ENCODE data around the gene OAT. TPM values are rescaled to one million over a fixed set of nuclear protein-coding genes. Genes with fewer than 3 reads are reported as not detected.
"Not testable (repeated sequence)": the region's sequence is repeated elsewhere in the genome, so short reads cannot be mapped to it uniquely, and the experiment has no call there.

OAT gene
- total RNA-seq, 2 experiments from 2014 or later = 36.5 to 39.6 TPM

DNA sequence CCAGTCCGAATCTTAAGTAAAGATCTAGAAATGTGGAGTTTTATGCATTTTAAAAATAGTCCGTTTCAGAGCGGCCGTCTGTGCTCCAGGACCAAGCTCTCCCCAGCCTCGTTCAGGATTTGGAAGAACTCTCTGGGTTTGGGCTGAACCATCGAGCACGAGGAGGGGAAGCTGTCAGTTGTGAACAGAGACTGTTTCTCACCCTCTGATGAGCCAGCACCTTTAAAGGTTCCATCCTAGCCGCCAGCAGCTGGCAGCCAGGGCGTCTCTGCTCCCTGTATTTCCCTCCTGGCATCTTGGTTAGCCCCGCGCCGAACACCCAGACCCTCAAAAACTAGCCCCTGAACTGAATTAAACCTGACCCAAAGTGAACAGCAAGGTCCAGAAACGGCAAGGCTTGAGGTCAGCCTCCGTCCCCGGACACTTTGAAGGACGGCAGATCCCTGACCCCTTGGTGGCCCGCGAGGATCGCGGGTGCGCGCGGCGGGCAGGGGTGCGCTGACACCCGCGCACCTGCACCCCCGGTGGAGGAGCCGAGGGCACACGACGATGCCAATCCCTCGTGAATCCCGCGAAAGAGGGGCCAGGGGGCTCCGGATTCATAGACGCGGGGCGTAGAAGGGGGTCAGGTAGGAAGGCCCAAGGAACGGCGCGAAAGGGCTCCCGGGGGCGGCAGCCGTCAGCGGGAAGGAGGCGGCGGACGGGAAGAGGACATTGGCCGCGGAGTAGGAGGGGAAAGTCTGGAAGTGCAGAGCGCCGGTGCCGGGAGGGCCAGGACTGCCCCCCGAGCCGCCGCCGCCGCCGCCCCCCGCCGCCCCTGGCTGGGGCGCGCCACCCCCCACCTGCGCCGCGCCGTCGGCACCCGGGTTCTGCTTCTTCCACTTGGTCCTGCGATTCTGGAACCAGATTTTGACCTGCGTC, 28.4 kb upstream of the OAT start:
- Mint-ChIP-seq H3K27ac (no peak overlapping the region), H3K4me3 (no peak overlapping the region), H3K9me3 (ENCODE audit: low read depth) (no peaks in the 10 kb centered on the region), H3K27me3 (peaks cover 64% of the 10 kb centered on the region), H3K4me1 (peaks cover 17% of the 10 kb centered on the region), H3K36me3 (ENCODE audit: low read depth) (no peaks in the 10 kb centered on the region)
- DNase-seq = no peak
- intact Hi-C loops (cut with DNase I, micrococcal nuclease) = loop anchor here in 1 of 2 experiments (10.0 kb wide), 1 partner anchor 1302 kb away; the partner anchor contains the start of gene HMX2
- ChIA-PET POLR2A (no interaction called here), CTCF (interaction anchor here (0.6 kb wide), 1 partner anchor 449 kb away, joined by 3 read pairs; no protein-coding TSS in a partner anchor)
- ATAC-seq = no peak

DNA sequence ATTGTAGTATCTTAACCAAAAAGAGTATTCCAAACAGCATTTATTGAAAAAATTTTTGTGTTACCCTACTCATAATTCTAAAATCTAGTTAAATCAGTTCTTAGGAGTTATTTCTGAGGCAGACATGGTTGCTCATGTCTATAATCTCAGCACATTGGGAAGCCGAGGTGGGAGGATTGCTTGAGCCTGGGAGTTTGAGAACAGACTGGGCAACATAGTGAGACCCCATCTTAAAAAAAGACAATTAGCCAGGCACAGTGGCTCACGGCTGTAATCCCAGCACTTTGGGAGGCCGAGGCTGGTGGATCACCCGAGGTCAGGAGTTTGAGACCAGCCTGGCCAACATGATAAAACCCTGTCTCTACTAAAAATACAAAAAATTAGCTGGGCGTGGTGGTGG, 23.0 kb upstream of the OAT start:
- intact Hi-C loops (cut with DNase I, micrococcal nuclease) = loop anchor here in 1 of 2 experiments (10.0 kb wide), 1 partner anchor 1297 kb away; the partner anchor contains the start of gene HMX2
- H3K4me1 Mint-ChIP-seq; DNase-seq; H3K9me3 Mint-ChIP-seq (ENCODE audit: low read depth); H3K36me3 Mint-ChIP-seq (ENCODE audit: low read depth); ATAC-seq; H3K27ac Mint-ChIP-seq; H3K4me3 Mint-ChIP-seq; POLR2A ChIA-PET: not testable (repeated sequence)
- peaks cover 28% of the 10 kb centered on the region for H3K27me3 Mint-ChIP-seq
- CTCF ChIA-PET = interaction anchor here (0.6 kb wide), 1 partner anchor 1441 kb away, joined by 3 read pairs; no protein-coding TSS in a partner anchor

DNA sequence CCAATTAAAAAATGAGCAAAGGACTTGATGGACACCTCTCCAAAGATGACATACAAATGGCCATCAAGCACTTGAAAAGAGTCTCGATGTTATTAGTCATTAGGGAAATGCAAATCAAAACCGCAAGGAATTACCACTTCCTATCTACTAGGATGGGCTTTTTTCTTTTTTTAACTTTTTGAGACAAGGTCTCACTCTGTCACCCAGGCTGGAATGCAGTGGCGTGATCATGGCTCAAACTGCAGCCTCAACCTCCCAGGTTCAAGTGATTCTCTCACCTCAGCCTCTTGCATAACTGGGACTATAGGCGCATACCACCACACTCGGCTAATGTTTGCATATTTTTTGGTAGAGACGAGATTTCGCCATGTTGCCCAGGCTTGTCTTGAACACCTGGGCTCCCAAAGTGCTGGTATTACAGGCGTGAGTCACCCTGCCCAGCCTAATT, 17.5 kb upstream of the OAT start:
- H3K9me3 Mint-ChIP-seq (ENCODE audit: low read depth) = no peaks in the 10 kb centered on the region
- intact Hi-C loops (cut with DNase I, micrococcal nuclease) = no loop called here
- no peak overlapping the region for H3K27ac Mint-ChIP-seq
- DNase-seq (no peak), ATAC-seq (no peak)
- POLR2A ChIA-PET = no interaction called here
- peaks cover 4% of the 10 kb centered on the region for H3K27me3 Mint-ChIP-seq
- H3K4me1 Mint-ChIP-seq = no peaks in the 10 kb centered on the region
- H3K4me3 Mint-ChIP-seq = no peak overlapping the region
- CTCF ChIA-PET = no interaction called here
- H3K36me3 Mint-ChIP-seq (ENCODE audit: low read depth) = no peaks in the 10 kb centered on the region

DNA sequence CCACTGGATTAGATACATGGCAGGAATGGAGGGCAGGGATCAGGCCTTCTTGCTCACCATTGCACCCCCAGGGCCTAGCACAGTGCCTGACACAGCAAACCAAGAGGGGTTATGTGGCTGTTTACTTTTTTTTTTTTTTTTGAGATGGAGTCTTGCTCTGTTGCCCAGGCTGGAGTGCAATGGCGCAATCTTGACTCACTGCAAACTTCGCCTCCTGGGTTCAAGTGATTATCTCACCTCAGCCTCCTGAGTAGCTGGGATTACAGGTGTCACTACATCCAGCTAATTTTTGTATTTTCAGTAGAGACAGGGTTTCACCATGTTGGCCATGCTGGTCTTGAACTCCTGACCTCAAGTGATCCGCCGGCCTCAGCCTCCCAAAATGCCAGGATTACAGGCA, 17.0 kb upstream of the OAT start:
- ATAC-seq, CTCF ChIA-PET, H3K27me3 Mint-ChIP-seq: not testable (repeated sequence)

DNA sequence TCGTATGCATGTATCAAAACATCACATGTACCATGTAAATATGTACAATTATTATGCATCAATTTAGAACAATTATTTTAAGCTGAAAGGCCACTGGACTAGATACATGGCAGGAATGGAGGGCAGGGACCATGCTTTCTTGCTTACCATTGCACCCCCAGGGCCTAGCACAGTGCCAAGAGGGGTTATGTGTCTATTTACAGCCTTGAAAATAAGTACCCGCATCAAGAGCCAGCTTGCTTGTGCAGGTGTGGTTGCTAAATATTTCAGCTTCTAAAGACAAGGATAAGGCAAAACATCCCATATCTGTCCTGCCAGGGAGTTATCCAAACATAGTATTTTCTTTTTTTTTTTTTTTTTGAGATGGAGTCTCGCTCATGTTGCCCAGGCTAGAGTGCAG, 14.7 kb upstream of the OAT start:
- CTCF ChIA-PET = interaction anchor here (0.6 kb wide), 2 partner anchors 488 to 601 kb away, joined by 3 read pairs; no protein-coding TSS in a partner anchor
- Mint-ChIP-seq H3K9me3 (ENCODE audit: low read depth) (no peaks in the 10 kb centered on the region), H3K27me3 (peaks cover 2% of the 10 kb centered on the region), H3K27ac (no peak overlapping the region), H3K4me1 (no peaks in the 10 kb centered on the region), H3K4me3 (no peak overlapping the region), H3K36me3 (ENCODE audit: low read depth) (no peaks in the 10 kb centered on the region)
- DNase-seq (no peak), ATAC-seq (no peak)
- POLR2A ChIA-PET = no interaction called here
- intact Hi-C loops (cut with DNase I, micrococcal nuclease) = no loop called here

More for the DNA sequence above, 17.0 kb upstream of the OAT start:
- H3K9me3 Mint-ChIP-seq (ENCODE audit: low read depth); intact Hi-C loops (cut with DNase I, micrococcal nuclease); H3K4me3 Mint-ChIP-seq; H3K36me3 Mint-ChIP-seq (ENCODE audit: low read depth); H3K4me1 Mint-ChIP-seq; H3K27ac Mint-ChIP-seq; POLR2A ChIA-PET; DNase-seq: not testable (repeated sequence)

DNA sequence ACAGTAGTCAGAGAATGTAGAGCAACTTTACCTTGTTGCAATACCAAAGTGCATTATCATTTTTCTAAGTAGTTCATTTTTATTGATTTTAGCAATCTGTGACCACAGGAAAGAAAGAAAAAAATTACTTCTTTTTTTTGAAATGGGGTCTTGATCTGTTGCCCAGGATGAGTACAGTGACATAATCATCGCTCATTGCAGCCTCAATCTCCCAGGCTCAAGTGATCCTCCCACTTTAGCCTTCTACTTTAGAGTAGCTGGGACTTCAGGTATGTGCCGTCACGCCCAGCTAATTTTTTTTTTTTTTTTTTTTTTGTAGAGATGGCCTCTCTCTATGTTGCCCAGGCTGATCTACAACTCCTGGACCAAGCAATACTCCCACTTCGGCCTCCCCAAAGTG, 11.4 kb upstream of the OAT start:
- POLR2A ChIA-PET = no interaction called here

DNA sequence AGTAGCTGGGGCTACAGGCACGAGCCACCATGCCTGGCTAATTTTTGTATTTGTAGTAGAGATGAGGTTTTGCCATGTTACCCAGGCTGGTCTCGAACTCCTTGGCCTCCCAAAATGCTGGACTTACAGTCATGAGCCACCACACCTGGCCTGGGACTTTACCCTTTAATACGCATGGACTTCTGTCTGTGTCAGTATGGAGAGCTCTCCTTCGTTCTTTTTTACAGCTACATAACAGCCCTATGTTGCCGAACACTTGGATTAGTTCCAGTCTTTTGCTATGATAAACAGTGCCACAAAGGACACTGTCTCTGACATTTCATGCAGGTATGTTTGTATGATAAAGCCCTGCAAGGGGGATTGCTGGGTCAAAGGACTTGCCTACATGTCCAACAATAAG, 10.9 kb upstream of the OAT start:
- ATAC-seq (no peak), DNase-seq (no peak)
- Mint-ChIP-seq H3K27ac (no peak overlapping the region), H3K9me3 (ENCODE audit: low read depth) (no peaks in the 10 kb centered on the region), H3K4me1 (no peaks in the 10 kb centered on the region), H3K27me3 (peaks cover 2% of the 10 kb centered on the region), H3K4me3 (no peak overlapping the region), H3K36me3 (ENCODE audit: low read depth) (no peaks in the 10 kb centered on the region)
- POLR2A ChIA-PET = interaction anchor here (0.7 kb wide), 1 partner anchor 74 kb away, joined by 3 read pairs; no protein-coding TSS in a partner anchor
- intact Hi-C loops (cut with DNase I, micrococcal nuclease) = no loop called here
- CTCF ChIA-PET = no interaction called here

More for the DNA sequence above, 11.4 kb upstream of the OAT start:
- ATAC-seq (no peak), DNase-seq (no peak)
- H3K9me3 Mint-ChIP-seq (ENCODE audit: low read depth) = no peaks in the 10 kb centered on the region
- no peak overlapping the region for H3K4me3 Mint-ChIP-seq
- intact Hi-C loops (cut with DNase I, micrococcal nuclease) = no loop called here
- H3K4me1 Mint-ChIP-seq = no peaks in the 10 kb centered on the region
- no peaks in the 10 kb centered on the region for H3K36me3 Mint-ChIP-seq (ENCODE audit: low read depth)
- H3K27me3 Mint-ChIP-seq = peaks cover 2% of the 10 kb centered on the region
- CTCF ChIA-PET = interaction anchor here (0.9 kb wide), 1 partner anchor 26 kb away, joined by 5 read pairs; no protein-coding TSS in a partner anchor
- no peak overlapping the region for H3K27ac Mint-ChIP-seq

DNA sequence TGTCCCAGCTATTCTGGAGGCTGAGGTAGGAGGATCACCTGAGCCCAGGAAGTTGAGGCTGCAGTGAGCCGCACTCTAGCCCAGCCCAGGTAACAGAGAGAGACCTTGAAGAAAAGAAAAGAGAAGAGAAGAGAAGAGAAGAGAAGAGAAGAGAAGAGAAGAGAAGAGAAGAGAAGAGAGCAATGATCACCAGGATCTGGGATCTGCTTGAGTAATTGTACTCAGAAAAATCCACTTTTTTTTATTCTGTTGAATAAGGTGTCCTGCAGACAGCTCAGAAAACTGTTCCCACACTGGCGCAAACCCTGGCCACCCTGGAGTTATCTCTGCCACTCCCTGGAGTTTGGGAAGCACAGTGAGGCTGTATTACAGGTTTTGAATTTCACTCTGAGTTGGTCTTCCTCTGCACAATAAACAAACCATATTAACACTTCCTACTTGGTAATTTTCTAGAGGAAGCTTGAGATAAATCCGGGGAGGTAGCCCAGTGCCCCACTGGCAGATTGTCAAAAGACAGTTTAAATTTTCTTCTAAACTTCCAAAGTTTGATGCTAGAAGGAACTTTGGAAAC, 9.6 kb upstream of the OAT start:
- H3K27ac Mint-ChIP-seq = no peak overlapping the region
- ChIA-PET CTCF (no interaction called here), POLR2A (no interaction called here)
- H3K36me3 Mint-ChIP-seq (ENCODE audit: low read depth) = no peaks in the 10 kb centered on the region
- intact Hi-C loops (cut with DNase I, micrococcal nuclease) = no loop called here
- H3K4me1 Mint-ChIP-seq = no peaks in the 10 kb centered on the region
- ATAC-seq (no peak), DNase-seq (no peak)
- no peaks in the 10 kb centered on the region for H3K9me3 Mint-ChIP-seq (ENCODE audit: low read depth)
- H3K4me3 Mint-ChIP-seq = no peak overlapping the region
- peaks cover 4% of the 10 kb centered on the region for H3K27me3 Mint-ChIP-seq

DNA sequence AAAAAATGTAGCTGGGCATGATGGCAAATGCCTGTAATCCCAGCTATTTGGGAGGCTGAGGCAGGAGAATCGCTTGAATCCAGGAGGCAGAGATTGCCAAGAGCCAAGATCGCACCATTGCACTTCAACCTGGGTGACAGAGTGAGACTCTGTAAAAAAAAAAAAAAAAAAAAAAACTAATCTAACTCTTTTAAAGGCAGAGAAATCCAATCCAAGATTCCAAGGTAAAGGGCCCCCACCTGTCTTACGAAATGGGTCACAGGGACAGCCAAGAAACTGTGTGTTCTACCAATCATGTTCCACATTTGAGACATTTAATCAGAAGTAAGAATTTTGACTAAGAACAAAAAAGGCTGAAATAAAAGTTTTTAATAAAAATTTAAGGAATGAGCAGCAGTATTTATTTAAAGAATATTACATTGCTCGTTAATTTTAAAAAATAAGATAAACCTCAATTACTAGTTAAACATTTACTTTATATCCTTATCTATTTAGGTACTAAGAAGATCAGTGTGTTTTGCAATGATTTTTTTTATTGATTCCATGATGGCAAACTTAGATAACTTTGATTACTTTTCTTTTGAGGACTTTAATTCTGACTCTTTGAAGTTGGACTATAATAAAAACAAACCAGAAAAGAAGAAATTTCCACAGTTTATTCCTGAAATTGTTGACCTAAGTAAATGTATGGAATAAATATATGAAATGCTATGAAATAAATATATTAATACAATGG, 6.7 kb upstream of the OAT start:
- CTCF ChIA-PET = no interaction called here
- Mint-ChIP-seq H3K9me3 (ENCODE audit: low read depth) (no peaks in the 10 kb centered on the region), H3K27ac (no peak overlapping the region), H3K4me3 (no peak overlapping the region), H3K27me3 (peaks cover 2% of the 10 kb centered on the region), H3K4me1 (no peaks in the 10 kb centered on the region), H3K36me3 (ENCODE audit: low read depth) (no peaks in the 10 kb centered on the region)
- intact Hi-C loops (cut with DNase I, micrococcal nuclease) = no loop called here
- POLR2A ChIA-PET = no interaction called here
- no peak for DNase-seq
- no peak for ATAC-seq

DNA sequence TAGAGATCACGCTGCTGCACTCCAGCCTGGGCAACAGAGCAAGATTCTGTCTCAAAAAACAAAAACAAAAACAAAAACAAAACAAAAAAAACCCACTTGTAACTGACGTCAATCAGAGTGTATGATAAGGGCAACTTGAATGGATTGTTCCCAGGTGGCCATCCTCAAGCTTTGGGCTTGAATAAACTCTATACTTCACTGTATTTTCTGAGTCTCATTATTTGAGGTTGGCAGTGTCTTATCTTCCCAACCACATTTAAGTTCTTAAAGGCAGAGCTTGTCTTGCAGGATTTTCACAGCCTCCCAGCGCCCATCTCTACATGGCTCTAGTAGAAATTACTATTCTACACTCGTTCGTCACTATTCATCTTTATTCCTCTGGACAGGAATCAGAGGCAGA, 5.1 kb upstream of the OAT start:
- H3K27me3 Mint-ChIP-seq = peaks cover 2% of the 10 kb centered on the region
- H3K9me3 Mint-ChIP-seq (ENCODE audit: low read depth) = no peaks in the 10 kb centered on the region
- H3K27ac Mint-ChIP-seq = no peak overlapping the region
- ChIA-PET CTCF (no interaction called here), POLR2A (no interaction called here)
- no peak for ATAC-seq
- intact Hi-C loops (cut with DNase I, micrococcal nuclease) = no loop called here
- no peaks in the 10 kb centered on the region for H3K36me3 Mint-ChIP-seq (ENCODE audit: low read depth)
- no peak overlapping the region for H3K4me3 Mint-ChIP-seq
- no peak for DNase-seq
- peaks cover 3% of the 10 kb centered on the region for H3K4me1 Mint-ChIP-seq

DNA sequence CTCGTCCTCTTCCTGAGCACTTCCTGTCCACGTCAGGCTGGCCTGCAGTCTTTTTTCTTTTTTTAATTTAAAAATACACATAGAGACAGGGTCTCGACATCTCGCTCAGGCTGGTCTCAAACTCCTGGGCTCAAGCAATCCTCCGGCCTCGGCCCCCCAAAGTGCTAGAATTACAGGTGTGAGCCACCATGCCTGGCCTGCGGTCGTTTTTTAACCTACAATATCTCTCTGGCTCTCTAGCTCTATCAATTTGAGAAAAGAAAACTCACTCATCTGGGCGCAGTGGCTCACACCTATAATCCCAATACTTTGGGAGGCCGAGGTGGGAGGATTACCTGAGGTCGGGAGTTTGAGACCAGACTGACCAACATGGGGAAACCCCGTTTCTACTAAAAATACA, 4.0 kb upstream of the OAT start:
- peaks cover 2% of the 10 kb centered on the region for H3K27me3 Mint-ChIP-seq
- no peaks in the 10 kb centered on the region for H3K36me3 Mint-ChIP-seq (ENCODE audit: low read depth)
- H3K27ac Mint-ChIP-seq = no peak overlapping the region
- intact Hi-C loops (cut with DNase I, micrococcal nuclease) = no loop called here
- no peak for ATAC-seq
- DNase-seq = no peak
- no peaks in the 10 kb centered on the region for H3K9me3 Mint-ChIP-seq (ENCODE audit: low read depth)
- peaks cover 5% of the 10 kb centered on the region for H3K4me1 Mint-ChIP-seq
- ChIA-PET POLR2A (no interaction called here), CTCF (no interaction called here)
- no peak overlapping the region for H3K4me3 Mint-ChIP-seq
